HepG2 (cell line): ENCODE results near the gene NR4A2. TPM values are rescaled to one million over a fixed set of nuclear protein-coding genes. Genes with fewer than 3 reads are reported as not detected.

ENCODE experiments used
- BCL6 ChIP-seq: IDR thresholded peaks from 2 replicates; pipeline ENCODE4 v1.6.1; 2016; ENCODE audit warnings: missing genetic modification reagents, missing compliant biosample characterization
- CEBPB ChIP-seq: IDR thresholded peaks from 2 replicates; pipeline ENCODE4 v1.6.1; 2011; ENCODE audit warnings: low read depth, low read length, improper control_type of control experiment, borderline replicate concordance
- CEBPG ChIP-seq: IDR thresholded peaks from 2 replicates; pipeline ENCODE4 v1.6.1; 2016
- DPF2 ChIP-seq: sonication (generic); formaldehyde crosslinking; IDR thresholded peaks from 2 replicates; pipeline ENCODE4 v1.4.0; 2020; ENCODE audit warnings: mild to moderate bottlenecking, low read depth, missing genetic modification reagents, borderline replicate concordance
- FOXP4 ChIP-seq: sonication (generic); formaldehyde crosslinking; IDR thresholded peaks from 2 replicates; pipeline ENCODE4 v1.4.0; 2020; ENCODE audit warnings: missing genetic modification reagents
- GATAD2A ChIP-seq: IDR thresholded peaks from 2 replicates; pipeline ENCODE4 v1.6.1; 2016
- HHEX ChIP-seq: IDR thresholded peaks from 2 replicates; pipeline ENCODE4 v1.6.1; 2016; ENCODE audit warnings: control low read depth
- KAT2B ChIP-seq: fragments of 150-350 bp; IDR thresholded peaks from 2 replicates; pipeline ENCODE4 v1.6.1; 2014; ENCODE audit warnings: low read depth, low read length, borderline replicate concordance
- PATZ1 ChIP-seq: sonication (generic); formaldehyde crosslinking; IDR thresholded peaks from 2 replicates; pipeline ENCODE4 v1.4.0; 2020; ENCODE audit warnings: missing genetic modification reagents
- PITX1 ChIP-seq: sonication (generic); formaldehyde crosslinking; IDR thresholded peaks from 2 replicates; pipeline ENCODE4 v1.5.1; 2020; ENCODE audit warnings: mild to moderate bottlenecking, missing genetic modification reagents
- SALL1 ChIP-seq: sonication (generic); formaldehyde crosslinking; IDR thresholded peaks from 2 replicates; pipeline ENCODE4 v1.8.0; 2022; ENCODE audit warnings: mild to moderate bottlenecking, missing genetic modification reagents
- SOX5 ChIP-seq: IDR thresholded peaks from 2 replicates; pipeline ENCODE4 v1.6.1; 2016; ENCODE audit warnings: borderline replicate concordance
- SOX6 ChIP-seq, 2 experiments: fragments of 450-650 bp in 1 of 2; sonication (generic) in 1 of 2; formaldehyde crosslinking in 1 of 2; IDR thresholded peaks; 2 replicates each; pipeline versions ENCODE4 v1.4.0 to v1.6.1; 2017 to 2020; ENCODE audit warnings: antibody characterized with exemption in 1 of 2, mild to moderate bottlenecking in 1 of 2, missing genetic modification reagents in 1 of 2
- TEAD2 ChIP-seq: sonication (generic); formaldehyde crosslinking; IDR thresholded peaks from 2 replicates; pipeline ENCODE4 v1.9.0; 2021; ENCODE audit warnings: missing genetic modification reagents
- THAP11 ChIP-seq: IDR thresholded peaks from 2 replicates; pipeline ENCODE4 v1.6.1; 2016; ENCODE audit warnings: missing biosample characterization, missing genetic modification reagents
- TOE1 ChIP-seq: sonication (generic); formaldehyde crosslinking; IDR thresholded peaks from 2 replicates; pipeline ENCODE4 v1.4.0; 2020; ENCODE audit warnings: mild to moderate bottlenecking, missing genetic modification reagents
- TRIM24 ChIP-seq: sonication (generic); formaldehyde crosslinking; IDR thresholded peaks from 2 replicates; pipeline ENCODE4 v1.8.0; 2022; ENCODE audit warnings: mild to moderate bottlenecking, missing genetic modification reagents
- ZNF264 ChIP-seq: sonication (generic); formaldehyde crosslinking; IDR thresholded peaks from 2 replicates; pipeline ENCODE4 v1.4.0; 2020; ENCODE audit warnings: missing genetic modification reagents
- ZNF282 ChIP-seq: fragments of 450-650 bp; IDR thresholded peaks from 2 replicates; pipeline ENCODE4 v1.6.1; 2018; ENCODE audit not compliant: partially characterized antibody
- ZNF33A ChIP-seq: sonication (generic); formaldehyde crosslinking; IDR thresholded peaks from 2 replicates; pipeline ENCODE4 v1.5.1; 2020; ENCODE audit warnings: missing genetic modification reagents, mild to moderate bottlenecking, moderate library complexity, borderline replicate concordance
- ZNF414 ChIP-seq: sonication (generic); formaldehyde crosslinking; IDR thresholded peaks from 2 replicates; pipeline ENCODE4 v1.5.0; 2020; ENCODE audit warnings: missing genetic modification reagents
- polyA plus RNA-seq, 8 experiments: library from polyadenylated mRNA; depleted of rRNA in 3 of 8; stranded (reverse) in 7 of 8; unstranded in 1 of 8; fragments of >200 nt; fragmentation: Illumina TruSeq in 4 of 8; extraction: Trizol in 4 of 8; gene quantifications; 2 replicates each; pipeline versions ENCODE4 v1.2.1 to v1.2.3, GENCODE V29; 2011 to 2016; ENCODE audit warnings: low read depth in 4 of 8, missing spikeins in 1 of 8, mixed read lengths in 1 of 8; ENCODE audit not compliant: insufficient read depth in 1 of 8
- total RNA-seq, 5 experiments: library from RNA; depleted of rRNA; stranded (reverse); fragments of >200 nt; fragmentation: Illumina TruSeq; extraction: Trizol; gene quantifications; 2 replicates each; pipeline ENCODE4 v1.2.3, GENCODE V29; 2016; ENCODE audit warnings: low read depth in 1 of 5
- TF ChIP-seq, protein P1 (sequence below): sonication (generic); formaldehyde crosslinking; conservative IDR thresholded peaks from 2 replicates; pipeline ENCODE4 v1.8.0; 2022; ENCODE audit warnings: mild to moderate bottlenecking, moderate library complexity, missing genetic modification reagents
- TF ChIP-seq, protein P2 (sequence below): sonication (generic); formaldehyde crosslinking; conservative IDR thresholded peaks from 2 replicates; pipeline ENCODE4 v1.8.1; 2023; ENCODE audit warnings: missing genetic modification reagents
- TF ChIP-seq, protein P3 (sequence below): sonication (generic); formaldehyde crosslinking; IDR thresholded peaks from 2 replicates; pipeline ENCODE4 v1.4.0; 2020; ENCODE audit warnings: missing genetic modification reagents

The NR4A2 gene
- total and polyA plus RNA-seq, 2 of the 13 experiments (the other 11 are each of a cell fraction or from before 2014, with no cell fraction given) = not detected

- TF ChIP-seq SOX5 (CRISPR knock-in tag) = peak; percentile 32; the same call in 1 of the 2 replicates
- TF ChIP-seq ZNF33A = no peak
- peak; percentile 65; the same call in 1 of the 2 replicates for TF ChIP-seq CEBPB
- TF ChIP-seq ZNF282 = no peak
- 0 out of 2 replicates have a peak, but pooled peaks have one; percentile 25 for TF ChIP-seq THAP11 (CRISPR knock-in tag)
- TF ChIP-seq SALL1 (CRISPR knock-in tag) = peak; percentile 36; the same call in 1 of the 2 replicates
- TF ChIP-seq ZNF414 (CRISPR knock-in tag) = no peak
- no peak for TF ChIP-seq TOE1 (CRISPR knock-in tag)
- TF ChIP-seq BCL6 = peak; percentile 80
- TF ChIP-seq, protein P1, sequence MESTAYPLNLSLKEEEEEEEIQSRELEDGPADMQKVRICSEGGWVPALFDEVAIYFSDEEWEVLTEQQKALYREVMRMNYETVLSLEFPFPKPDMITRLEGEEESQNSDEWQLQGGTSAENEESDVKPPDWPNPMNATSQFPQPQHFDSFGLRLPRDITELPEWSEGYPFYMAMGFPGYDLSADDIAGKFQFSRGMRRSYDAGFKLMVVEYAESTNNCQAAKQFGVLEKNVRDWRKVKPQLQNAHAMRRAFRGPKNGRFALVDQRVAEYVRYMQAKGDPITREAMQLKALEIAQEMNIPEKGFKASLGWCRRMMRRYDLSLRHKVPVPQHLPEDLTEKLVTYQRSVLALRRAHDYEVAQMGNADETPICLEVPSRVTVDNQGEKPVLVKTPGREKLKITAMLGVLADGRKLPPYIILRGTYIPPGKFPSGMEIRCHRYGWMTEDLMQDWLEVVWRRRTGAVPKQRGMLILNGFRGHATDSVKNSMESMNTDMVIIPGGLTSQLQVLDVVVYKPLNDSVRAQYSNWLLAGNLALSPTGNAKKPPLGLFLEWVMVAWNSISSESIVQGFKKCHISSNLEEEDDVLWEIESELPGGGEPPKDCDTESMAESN (CRISPR knock-in tag) = 0 out of 2 replicates have a peak, but pooled peaks have one; percentile 39
- TF ChIP-seq TEAD2 (CRISPR knock-in tag) = no peak
- 0 out of 2 replicates have a peak, but pooled peaks have one; percentile 51 for TF ChIP-seq TRIM24 (CRISPR knock-in tag)
- no peak for TF ChIP-seq KAT2B
- no peak for TF ChIP-seq SOX6 (IDR thresholded peaks at IDR 0.05)
- TF ChIP-seq SOX6 (CRISPR knock-in tag; IDR thresholded peaks at IDR 0.05) = peak; percentile 67
- peak; percentile 97 for TF ChIP-seq PITX1 (CRISPR knock-in tag)
- peak; percentile 38; the same call in 1 of the 2 replicates for TF ChIP-seq DPF2
- TF ChIP-seq CEBPG = peak; percentile 77
- TF ChIP-seq HHEX = peak; percentile 22; the same call in 1 of the 2 replicates
- TF ChIP-seq PATZ1 (CRISPR knock-in tag) = peak; percentile 40; the same call in 1 of the 2 replicates
- peak; percentile 66 for TF ChIP-seq GATAD2A (CRISPR knock-in tag)
- TF ChIP-seq FOXP4 (CRISPR knock-in tag) = peak; percentile 57
- TF ChIP-seq, protein P2, sequence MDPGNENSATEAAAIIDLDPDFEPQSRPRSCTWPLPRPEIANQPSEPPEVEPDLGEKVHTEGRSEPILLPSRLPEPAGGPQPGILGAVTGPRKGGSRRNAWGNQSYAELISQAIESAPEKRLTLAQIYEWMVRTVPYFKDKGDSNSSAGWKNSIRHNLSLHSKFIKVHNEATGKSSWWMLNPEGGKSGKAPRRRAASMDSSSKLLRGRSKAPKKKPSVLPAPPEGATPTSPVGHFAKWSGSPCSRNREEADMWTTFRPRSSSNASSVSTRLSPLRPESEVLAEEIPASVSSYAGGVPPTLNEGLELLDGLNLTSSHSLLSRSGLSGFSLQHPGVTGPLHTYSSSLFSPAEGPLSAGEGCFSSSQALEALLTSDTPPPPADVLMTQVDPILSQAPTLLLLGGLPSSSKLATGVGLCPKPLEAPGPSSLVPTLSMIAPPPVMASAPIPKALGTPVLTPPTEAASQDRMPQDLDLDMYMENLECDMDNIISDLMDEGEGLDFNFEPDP = no peak
- peak; percentile 35; the same call in 1 of the 2 replicates for TF ChIP-seq ZNF264
- TF ChIP-seq, protein P3, sequence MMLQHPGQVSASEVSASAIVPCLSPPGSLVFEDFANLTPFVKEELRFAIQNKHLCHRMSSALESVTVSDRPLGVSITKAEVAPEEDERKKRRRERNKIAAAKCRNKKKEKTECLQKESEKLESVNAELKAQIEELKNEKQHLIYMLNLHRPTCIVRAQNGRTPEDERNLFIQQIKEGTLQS (CRISPR knock-in tag) = no peak
Observed at GRCh38 chr2:156300337-156300736, 32.2 kb downstream of the NR4A2 start (continued).
